ENCODE measurements around the gene ZNF528. TPM values are rescaled to one million over a fixed set of nuclear protein-coding genes. Genes with fewer than 3 reads are reported as not detected.

ZNF528 gene
- total RNA-seq (2014; rRNA removed; shearing (Covaris generic)), result 12.0 and 20.0 TPM in 2 replicates

DNA sequence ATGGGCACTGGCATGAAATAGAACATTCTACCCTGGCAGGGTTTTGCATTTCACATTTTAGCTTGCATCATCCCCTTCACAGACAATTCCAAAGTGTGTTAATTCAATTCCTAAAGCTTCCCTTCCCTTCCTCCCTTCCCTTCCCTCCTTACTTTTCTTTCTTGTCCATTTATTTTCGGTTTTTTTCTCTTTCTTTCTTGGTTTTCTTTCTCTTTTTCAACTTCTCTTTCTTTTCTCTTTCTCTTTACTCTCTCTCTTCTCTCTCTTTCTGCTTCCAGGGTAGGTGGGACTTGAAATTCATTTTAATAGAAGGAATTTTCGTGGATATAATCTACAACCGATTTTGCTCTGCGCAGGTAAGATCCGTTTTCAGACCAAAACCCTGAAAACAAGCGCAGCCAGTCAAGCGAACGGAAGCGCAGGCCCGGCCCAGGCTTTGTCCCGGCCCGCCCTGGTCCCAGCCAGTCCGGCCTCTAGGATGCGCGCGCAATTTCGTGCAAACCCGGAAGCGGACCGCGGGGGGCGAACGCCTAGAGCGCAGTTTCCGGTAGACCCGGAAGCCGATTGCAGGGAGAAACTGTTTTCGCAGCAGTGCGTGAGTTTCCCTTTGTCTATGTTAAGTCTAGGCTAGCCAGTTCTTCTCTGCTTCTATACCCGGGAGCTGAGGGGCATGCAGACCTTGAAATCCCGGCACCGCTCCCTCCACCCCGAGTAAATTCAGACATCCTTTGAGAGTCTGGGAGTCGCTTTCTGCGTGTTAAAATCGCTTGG, at the start of gene ZNF528:
Gene ZNF528 (plus strand): TSS at position 540 of the 771 bp plus-strand sequence. CDS start 4,165 bp downstream, outside the sequence.
- peak; percentile 93 for DNase-seq (ENCODE audit: low spot score)

DNA sequence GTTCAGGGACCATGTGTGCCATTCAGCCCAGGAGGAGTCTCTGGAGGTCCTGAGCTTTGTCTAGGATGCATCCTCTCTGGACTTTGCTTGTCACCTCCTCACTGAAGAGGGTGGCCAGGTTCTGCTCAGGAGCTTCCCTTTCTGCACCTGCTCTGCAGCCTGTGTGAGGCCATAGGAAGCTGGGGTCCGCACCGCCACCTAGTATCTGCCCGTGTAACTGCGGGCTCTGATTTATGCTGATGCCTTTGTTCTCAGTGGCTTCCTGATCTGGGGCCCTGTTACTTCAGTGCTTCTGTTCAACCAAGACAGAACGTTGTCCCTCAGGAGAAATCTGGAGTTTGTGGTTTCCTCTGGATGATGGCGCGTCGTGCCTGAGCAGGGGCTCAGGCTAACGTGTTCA, 46.1 kb upstream of the ZNF528 start:
- no peak for DNase-seq (ENCODE audit: low spot score)

DNA sequence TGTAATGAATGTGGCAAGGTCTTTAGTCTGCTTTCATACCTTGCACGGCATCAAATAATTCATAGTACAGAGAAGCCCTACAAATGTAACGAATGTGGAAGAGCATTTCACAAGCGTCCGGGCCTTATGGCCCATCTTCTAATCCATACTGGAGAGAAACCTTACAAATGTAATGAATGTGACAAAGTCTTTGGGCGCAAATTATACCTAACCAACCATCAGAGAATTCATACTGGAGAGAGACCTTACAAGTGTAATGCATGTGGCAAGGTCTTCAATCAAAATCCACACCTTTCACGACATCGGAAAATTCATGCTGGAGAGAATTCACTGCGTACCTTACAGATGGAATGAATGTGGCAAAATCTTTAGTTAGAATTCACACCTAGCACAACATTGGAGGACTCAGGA, 31.2 kb upstream of the ZNF528 start:
- DNase-seq (ENCODE audit: low spot score), result no peak

DNA sequence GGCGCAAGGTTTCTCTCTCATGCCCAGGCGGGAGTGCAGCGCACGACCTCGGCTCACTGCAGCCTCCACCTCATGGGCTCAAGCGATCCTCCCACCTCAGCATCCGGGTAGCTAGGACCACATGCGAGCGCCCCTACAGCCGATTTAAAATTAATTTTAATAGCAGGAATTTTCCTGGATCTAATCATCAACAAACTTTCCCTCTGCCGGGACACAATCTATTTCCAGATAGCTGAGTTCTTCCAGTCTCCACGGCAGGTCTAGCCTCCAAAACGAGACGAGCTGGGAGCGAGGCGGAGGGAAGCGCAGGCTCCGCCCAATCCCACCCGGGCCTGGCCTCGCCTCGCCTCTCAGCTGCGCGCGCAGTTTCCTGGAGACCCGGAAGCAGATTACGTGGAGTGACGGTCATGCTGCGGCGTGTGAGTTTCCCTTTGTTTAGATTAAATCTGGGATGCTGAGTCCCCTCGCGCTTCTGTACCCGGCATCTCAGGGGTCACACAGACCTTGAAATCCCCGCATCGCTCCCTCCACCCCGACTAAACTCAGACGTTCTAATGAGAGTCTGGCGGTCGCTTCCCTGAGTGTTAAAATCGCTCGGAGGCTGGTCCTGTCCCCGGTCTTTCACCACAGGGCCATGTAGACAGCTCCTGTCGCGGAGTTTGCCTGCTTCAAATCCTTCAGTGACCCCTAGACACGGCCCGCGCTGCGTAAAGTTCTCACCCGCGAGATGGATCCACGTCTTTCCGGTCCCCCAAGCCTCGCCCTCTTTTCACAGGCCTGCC, 27.9 kb upstream of the ZNF528 start, which contains the start of gene ZNF880:
Gene ZNF880 (plus strand): TSS at position 365 of the 782 bp plus-strand sequence. CDS start 43 bp downstream, at position 408.
- DNase-seq (ENCODE audit: low spot score), result no peak

DNA sequence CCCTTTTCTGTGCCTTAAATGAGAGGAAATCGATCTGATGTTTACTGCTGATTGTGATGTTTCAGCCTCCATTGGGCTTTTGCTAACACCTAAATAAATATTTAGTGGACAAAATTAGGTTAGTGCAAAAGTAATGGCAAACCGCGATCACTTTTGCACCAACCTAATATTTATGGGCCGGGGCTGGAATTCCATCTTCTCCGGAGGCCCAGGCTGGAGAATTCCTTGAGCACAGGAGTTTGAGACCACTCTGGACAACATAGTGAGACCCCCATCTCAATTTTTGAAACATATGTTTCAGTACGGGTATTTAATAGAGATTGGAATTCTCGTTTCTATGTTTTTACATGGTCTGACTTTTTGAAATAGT, 27.3 kb upstream of the ZNF528 start:
- DNase-seq (ENCODE audit: low spot score), result no peak

DNA sequence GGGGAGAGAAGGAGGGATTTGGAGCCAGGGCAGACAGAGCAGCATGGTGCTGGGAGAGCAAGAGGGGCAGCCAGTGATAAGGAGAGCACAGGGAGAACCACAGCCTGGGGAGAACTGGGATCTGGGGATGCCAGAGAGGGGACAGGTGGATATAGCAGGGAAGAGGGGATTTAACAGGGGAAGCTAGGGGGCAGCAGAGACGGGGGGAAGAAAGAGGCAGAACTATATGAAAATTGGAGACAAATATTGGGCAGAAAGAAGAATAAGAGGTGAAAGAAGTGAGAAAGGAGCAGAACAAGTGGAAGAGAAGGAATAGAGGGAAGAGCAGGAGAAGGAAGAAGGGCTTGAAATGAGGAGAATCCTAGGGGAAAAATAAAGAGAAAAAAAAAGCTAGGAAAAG, 6.5 kb upstream of the ZNF528 start:
- DNase-seq (ENCODE audit: low spot score), result no peak

DNA sequence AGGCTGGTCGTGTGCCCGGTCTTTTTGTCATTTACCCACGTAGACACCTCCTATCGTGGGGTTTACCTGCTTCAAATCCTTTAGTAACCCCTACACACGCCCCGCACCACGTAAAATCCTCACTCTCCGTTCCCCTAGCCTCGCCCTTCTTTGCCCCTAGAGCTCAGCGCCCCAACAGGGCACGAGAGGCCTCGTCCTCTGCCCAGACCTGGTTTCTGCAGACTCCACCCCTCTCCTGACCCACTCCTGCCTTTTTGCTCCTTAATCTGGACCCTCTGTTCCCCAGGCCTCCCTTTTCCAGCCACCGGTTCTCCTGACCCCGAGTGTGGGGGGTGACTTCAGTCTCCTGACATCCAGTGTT, 412 bp downstream of the ZNF528 start:
- DNase-seq (ENCODE audit: low spot score), result no peak

DNA sequence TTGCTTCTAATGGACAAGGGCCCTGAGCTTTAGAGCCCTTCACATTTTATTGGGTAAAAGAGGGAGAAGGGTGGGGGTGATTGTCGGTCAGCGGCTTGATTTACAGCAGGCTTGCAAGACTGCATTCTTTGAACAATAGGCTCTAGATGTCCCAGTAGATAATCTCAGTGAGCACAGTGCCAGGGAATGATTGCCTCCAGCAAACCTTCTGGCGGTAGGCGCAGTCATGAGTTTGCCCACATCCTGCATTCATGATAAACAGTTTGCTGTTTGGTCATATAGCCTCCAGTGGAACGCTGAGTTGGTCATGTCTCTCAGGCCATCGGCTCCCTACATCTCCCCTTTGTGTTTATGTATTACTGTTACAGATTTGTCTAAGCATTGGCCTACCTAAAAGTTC, 12.6 kb downstream of the ZNF528 start:
- no peak for DNase-seq (ENCODE audit: low spot score)

DNA sequence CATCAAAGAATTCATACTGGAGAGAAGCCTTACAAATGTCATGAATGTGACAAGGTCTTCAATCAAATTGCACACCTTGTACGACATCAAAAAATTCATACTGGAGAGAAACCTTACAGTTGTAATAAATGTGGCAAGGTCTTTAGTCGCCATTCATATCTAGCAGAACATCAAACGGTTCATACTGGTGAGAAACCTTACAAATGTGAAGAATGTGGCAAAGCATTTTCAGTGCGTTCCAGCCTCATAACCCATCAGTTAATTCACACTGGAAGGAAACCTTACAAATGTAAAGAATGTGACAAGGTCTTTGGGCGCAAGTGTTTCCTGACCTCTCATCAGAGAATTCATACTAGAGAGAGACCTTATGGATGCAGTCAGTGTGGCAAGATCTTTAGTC, 18.1 kb downstream of the ZNF528 start:
- DNase-seq (ENCODE audit: low spot score), result no peak

DNA sequence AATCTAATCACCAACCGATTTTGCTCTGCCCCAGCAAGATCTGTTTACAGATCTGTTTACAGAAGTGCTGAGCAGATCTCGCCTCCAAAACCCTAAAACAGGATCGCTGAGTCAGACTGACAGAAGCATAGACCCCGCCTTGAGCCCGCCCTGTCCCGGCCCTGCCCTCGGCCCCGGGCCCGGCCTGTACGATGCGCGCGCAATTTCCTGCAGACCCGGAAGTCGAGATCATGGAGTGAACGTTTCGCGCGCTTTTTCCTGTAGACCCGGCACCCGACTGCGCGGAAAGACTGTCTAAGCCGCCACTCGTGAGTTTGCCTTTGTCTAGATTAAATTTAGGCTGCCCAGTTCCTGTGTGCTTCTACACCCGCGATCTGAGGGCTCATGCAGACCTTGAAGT, 31.3 kb downstream of the ZNF528 start, which contains the start of gene ZNF534:
Gene ZNF534 (plus strand): TSS at position 212 of the 400 bp plus-strand sequence. CDS start 2,327 bp downstream, outside the sequence.
- no peak for DNase-seq (ENCODE audit: low spot score)

DNA sequence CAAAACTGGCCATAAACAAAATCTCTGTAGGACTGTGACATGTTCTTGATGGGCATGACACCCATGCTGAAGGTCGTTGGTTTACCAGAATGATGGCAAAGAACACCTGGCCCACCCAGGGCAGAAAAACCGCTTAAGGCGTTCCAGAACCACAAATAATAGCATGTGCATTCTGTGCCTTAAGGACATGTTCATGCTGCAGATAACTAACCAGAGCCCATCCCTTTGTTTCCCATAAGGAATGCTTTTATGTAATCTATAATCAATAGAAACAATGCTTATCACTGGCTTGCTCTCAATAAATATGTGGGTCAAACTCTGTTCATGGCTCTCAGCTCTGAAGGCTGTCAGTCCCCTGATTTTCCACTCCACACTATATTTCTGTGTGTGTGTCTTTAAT, 44.5 kb downstream of the ZNF528 start:
- DNase-seq (ENCODE audit: low spot score), result no peak

DNA sequence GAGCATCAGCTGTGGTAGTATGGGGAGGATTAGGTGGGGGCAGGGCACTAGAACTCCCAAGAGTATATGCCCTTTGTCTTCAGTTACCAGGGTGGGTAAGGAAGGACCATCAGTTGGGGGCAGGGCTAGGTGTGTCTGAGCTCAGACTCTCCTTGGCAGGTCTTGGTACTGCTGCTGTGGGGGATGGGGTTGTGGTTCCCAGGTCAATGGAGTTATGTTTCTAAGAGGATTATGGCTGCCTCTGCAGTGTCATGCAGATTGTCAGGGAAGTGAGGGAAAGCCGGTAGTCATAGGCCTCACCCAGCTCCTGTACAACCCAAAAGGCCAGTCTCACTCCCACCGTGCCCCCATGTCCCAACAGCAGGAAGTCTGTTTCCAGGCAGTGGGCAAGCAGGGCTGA, 46.9 kb downstream of the ZNF528 start:
- DNase-seq (ENCODE audit: low spot score), result no peak

DNA sequence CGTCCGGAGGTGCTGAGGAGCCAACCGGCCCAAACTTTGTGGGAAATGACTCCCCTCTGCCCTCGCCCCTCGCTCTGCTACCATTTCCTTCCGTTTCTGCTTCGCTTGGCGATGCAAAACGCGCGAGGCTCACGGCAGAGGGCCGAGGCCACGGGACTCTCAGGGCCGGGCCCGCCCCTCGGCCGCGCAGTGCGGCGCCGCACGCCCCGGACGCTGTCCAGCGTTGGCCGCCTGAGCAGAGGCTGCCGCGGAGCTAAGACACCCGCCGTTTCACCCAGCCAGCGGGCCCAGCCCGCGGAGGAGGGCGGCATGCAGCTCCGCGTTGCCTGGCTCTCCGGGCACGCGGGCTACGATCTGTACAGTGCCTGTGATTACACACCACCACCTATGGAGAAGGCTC, 53.6 kb downstream of the ZNF528 start:
- DNase-seq (ENCODE audit: low spot score), result no peak

DNA sequence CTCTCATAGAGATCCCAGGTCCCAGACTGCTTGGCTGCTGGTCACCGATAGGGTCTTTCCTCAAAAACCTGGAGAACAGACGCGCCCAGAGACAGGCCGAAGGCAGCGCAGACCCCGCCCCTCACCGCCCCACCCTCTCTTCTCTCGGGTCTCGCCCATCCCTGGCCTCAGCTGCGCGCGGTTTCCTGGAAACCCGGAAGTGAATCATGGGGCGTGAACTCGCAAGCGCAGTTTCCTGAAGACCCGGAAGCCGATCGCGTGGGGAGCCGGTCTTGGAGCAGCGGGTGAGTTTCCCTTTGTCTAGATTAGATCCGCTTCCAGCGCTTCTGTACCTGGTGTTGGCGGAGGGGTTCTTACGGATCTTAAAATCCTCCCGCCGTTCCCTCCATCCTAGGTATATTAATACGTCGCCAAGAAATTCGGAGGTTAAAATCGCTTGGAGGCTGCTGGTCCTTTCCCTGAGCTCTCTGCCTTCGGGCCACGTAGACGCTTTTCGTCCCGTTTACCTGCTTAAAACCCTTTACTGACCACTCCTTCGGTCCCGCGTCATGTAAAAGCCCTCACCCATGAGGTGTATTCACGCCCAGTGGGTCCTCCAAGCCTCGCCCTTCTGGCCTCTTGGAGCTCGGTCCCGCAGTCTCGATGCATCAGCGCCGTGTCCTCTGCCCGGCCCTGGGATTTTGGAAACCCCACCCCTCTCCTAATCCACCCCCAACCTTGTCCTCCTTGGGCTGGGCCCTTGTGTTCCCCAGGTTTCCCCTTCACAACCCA, 55.9 kb downstream of the ZNF528 start, which contains the start of gene ZNF578:
Gene ZNF578 (plus strand): TSS at position 230 of the 771 bp plus-strand sequence. CDS start 48,293 bp downstream, outside the sequence.
- DNase-seq (ENCODE audit: low spot score), result peak; percentile 74

DNA sequence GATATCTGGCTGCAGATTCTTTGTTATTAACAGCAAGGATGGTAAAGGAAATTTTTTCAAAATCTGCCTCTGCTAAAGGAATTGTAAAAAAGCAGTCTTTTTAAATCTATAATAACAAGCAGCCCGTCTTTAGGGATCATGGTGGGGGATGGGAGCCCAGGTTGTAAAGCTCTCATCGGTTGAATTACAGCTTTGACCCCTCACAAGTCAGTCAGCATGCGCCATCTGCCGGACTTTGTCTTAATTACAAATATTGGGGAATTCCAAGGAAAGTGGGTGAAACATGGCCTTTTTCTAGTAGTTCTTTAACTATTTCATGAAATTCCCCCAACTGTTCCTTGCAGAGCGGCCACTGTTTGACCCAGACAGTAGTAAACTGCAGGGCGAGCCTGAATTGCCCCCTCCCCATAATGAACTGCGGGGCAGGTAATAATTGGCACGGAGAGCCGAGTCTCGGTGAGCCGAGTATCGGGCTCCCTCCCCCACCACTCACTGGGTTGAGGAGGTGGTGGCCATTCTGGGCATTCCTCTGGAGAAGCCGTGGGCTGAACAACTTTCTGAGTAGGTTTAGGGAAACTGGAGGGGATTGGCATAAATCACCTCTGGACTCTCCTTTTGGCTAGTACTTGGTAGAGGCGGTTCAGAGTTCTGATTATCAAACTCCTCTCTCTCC, 67.3 kb downstream of the ZNF528 start:
- DNase-seq (ENCODE audit: low spot score), result no peak

Other genes with a start within 250 kb of the ZNF528 start
- 3.4 and 8.4 TPM in 2 replicates for gene ZNF836, start 226.2 kb upstream of the ZNF528 start, total RNA-seq (2014; rRNA removed; shearing (Covaris generic))
- 225 and 236 TPM in 2 replicates for gene PPP2R1A, start 207.8 kb upstream of the ZNF528 start, total RNA-seq (2014; rRNA removed; shearing (Covaris generic))
- gene ZNF766, start 128.3 kb upstream of the ZNF528 start, total RNA-seq (2014; rRNA removed; shearing (Covaris generic)), result 12.2 and 15.3 TPM in 2 replicates
- gene ZNF480, start 100.7 kb upstream of the ZNF528 start, total RNA-seq (2014; rRNA removed; shearing (Covaris generic)), result 24.3 and 37.6 TPM in 2 replicates
- 1.1 and 2.2 TPM in 2 replicates for gene ZNF610, start 61.6 kb upstream of the ZNF528 start, total RNA-seq (2014; rRNA removed; shearing (Covaris generic))
- 0.50 and 1.0 TPM in 2 replicates for gene ZNF880, start 27.9 kb upstream of the ZNF528 start, total RNA-seq (2014; rRNA removed; shearing (Covaris generic))
- gene ZNF534, start 31.3 kb downstream of the ZNF528 start, total RNA-seq (2014; rRNA removed; shearing (Covaris generic)), result not detected in 2 replicates
- gene ZNF578, start 55.7 kb downstream of the ZNF528 start, total RNA-seq (2014; rRNA removed; shearing (Covaris generic)), result 0.33 TPM in 1 of 2 replicates, not detected in the other
- 9.1 and 11.6 TPM in 2 replicates for gene ZNF808, start 129.8 kb downstream of the ZNF528 start, total RNA-seq (2014; rRNA removed; shearing (Covaris generic))
- 5.4 and 6.8 TPM in 2 replicates for gene ZNF701, start 172.4 kb downstream of the ZNF528 start, total RNA-seq (2014; rRNA removed; shearing (Covaris generic))
- 23.7 and 35.7 TPM in 2 replicates for gene ZNF83, start 240.5 kb downstream of the ZNF528 start, total RNA-seq (2014; rRNA removed; shearing (Covaris generic))